HG03045 (cell line): ENCODE measurements around the gene PEX7.
A peak's percentile ranks its signal among the peaks of the same experiment; 100 is the strongest.
"Not testable (repeated sequence)": the region's sequence is repeated elsewhere in the genome, so short reads cannot be mapped to it uniquely, and the experiment has no call there.

Source experiments
- ATAC-seq: cut with Tn5 transposase; IDR thresholded peaks from one replicate; pipeline ENCODE4 v1.9.1; 2021; ENCODE audit warnings: mild to moderate bottlenecking, moderate library complexity; ENCODE audit not compliant: unreplicated experiment

PEX7 gene

GRCh38 chr6:136790411-136791295 lies 31.7 kb upstream of the PEX7 start:
- ATAC-seq = no peak

GRCh38 chr6:136791296-136792094 lies 30.9 kb upstream of the PEX7 start:
- peak; percentile 34 for ATAC-seq

GRCh38 chr6:136792095-136792409 lies 30.3 kb upstream of the PEX7 start:
- ATAC-seq = no peak

GRCh38 chr6:136792410-136793262 lies 29.8 kb upstream of the PEX7 start, which contains the start of gene MAP3K5:
TSS of gene MAP3K5 (minus strand) at chr6:136792477. CDS start at chr6:136792157, 320 bp downstream.
- ATAC-seq = peak; percentile 68

- no peak for ATAC-seq
Measured at GRCh38 chr6:136793363-136793762, 29.0 kb upstream of the PEX7 start.

GRCh38 chr6:136795386-136795785 lies 27.0 kb upstream of the PEX7 start:
- ATAC-seq = no peak

- ATAC-seq = no peak
Measured at GRCh38 chr6:136795996-136796395, 26.4 kb upstream of the PEX7 start.

- ATAC-seq = no peak
Measured at GRCh38 chr6:136798044-136798443, 24.3 kb upstream of the PEX7 start.

- no peak for ATAC-seq
Measured at GRCh38 chr6:136801581-136801980, 20.8 kb upstream of the PEX7 start.

- ATAC-seq = no peak
Measured at GRCh38 chr6:136803608-136804007, 18.8 kb upstream of the PEX7 start.

- ATAC-seq = no peak
Measured at GRCh38 chr6:136809091-136809860, 13.1 kb upstream of the PEX7 start.

- no peak for ATAC-seq
Measured at GRCh38 chr6:136811272-136811671, 11.1 kb upstream of the PEX7 start.

GRCh38 chr6:136812174-136812573 lies 10.2 kb upstream of the PEX7 start:
- ATAC-seq = no peak

GRCh38 chr6:136815608-136816007 lies 6.8 kb upstream of the PEX7 start:
- ATAC-seq = not testable (repeated sequence)

GRCh38 chr6:136816656-136817055 lies 5.7 kb upstream of the PEX7 start:
- no peak for ATAC-seq

- no peak for ATAC-seq
Measured at GRCh38 chr6:136820561-136820960, 1.8 kb upstream of the PEX7 start.

- peak; percentile 10 for ATAC-seq
Measured at GRCh38 chr6:136822046-136822375, 381 bp upstream of the PEX7 start.

GRCh38 chr6:136823128-136823660 lies 802 bp downstream of the PEX7 start:
- no peak for ATAC-seq

- no peak for ATAC-seq
Measured at GRCh38 chr6:136826216-136826615, 3.8 kb downstream of the PEX7 start.

- ATAC-seq = no peak
Measured at GRCh38 chr6:136831873-136832562, 9.6 kb downstream of the PEX7 start.
